Measurements from ENCODE around the gene CLCNKB.
A peak's percentile ranks its signal among the peaks of the same experiment; 100 is the strongest.

CLCNKB gene

DNA sequence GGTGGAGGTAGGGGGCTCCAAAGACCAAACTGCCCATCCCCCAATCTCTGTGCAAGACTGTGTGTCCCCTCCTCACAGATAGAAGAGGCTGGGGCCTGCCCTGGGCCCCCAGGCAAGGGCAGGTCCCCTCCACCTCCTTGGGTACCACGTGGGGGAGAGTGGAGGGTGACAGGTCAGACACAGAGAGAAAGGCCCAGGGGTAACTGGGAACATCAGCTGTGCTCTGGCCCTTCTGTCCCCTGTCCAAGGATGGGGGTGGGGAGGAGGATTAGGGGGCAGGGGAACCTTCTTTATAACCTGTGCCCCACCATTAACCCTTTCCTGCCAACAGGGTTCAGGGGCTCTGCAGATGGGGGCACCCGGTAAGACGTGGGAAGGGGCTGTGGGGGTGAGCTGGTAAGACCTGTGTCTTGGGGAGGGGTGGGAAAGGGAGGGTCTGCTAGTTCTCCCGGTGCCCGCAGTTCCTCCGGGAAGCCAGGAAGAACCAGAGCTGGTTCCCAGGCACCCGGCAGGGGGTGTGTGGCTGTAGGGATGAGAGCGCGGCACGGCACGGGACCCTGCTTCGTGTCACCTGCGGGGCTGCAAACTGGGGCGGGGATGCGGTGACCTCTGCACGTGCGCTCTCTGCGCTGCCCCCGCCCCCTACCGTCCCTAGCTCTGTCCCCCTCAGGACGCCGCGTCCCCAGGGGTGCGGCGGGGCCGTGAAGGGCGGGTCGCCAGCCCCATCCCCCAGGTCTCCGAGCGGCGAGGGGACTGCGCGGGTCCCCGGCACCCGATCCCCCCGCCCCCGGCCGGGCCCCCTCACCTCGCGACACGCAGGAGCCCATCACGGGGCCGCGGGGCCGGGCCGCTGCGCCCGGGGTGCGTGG is 29.3 kb downstream of the CLCNKB start:
- peak in 2 of 56 donors; percentile 16 to 33 for DNase-seq

DNA sequence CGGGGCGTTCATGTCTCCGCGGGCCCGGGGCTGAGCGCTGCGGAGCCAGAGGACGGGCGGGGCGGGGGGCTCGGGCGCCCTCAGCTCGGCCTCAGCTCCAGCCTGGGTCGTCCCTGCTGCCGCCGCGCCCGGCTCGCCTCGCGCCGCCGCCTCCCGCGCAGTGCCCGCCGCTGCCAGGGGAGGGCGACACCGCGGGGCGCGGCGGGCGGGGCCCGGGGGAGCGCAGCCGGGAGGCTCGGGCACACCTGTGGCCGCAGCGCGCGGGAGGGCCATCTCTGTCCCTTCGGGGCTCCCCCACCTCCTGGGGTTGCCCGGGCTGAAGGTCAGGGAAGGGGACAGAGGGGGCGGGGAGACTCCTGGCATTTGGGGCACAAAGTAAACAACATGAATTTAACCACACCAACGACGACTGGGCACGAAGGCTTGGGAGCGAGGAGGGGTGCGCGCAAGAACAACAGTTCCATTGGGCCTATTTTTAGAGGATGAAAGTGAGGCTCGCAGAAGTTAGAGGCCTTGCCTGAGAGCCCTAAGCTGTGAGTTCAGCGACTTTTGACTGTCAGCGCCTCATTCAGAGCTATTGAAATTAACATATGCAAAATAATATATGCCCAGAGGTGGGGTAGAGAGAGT is 30.0 kb downstream of the CLCNKB start, which contains the start of gene FAM131C:
FAM131C (minus strand) TSS at position 162 of the 630 bp plus-strand sequence. CDS start 209 bp downstream, outside the sequence.
- DNase-seq = peak in 8 of 56 donors; percentile 8 to 50 (median 18)

GRCh38 chr1:16074217-16074616 is 30.6 kb downstream of the CLCNKB start:
- DNase-seq = no peak

DNA sequence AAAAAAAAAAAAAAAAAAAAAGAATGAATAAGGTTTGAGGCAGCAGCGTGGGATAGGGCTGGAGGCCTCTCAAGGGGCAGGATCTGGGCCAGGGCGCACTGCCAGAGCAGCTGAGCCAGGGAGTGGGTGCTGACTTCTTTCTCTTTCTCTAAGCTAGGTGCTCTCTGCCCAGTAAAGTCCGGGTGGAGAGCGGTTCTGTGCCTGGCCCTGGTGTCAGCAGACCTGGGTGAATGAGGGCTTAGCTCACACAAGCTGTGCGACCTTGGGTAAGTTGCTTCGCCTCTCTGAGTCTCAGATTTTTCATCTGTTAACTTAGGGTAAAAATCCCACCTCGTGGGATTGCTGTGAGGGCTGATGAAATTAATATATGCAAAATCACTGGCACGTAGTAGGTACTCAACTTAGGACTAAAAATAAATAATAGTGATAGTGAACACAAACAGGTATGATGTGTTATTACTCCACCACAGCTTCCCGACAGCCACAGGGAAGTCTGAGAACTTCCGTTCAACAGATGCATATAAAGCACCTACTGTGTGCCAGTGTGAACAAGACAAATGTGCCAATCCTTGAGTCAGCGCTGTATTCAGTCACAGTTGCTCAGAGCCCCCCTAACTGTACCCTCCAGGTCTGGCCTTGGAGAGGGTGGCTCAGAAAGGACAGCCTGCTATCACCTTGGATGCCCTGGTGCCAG is 31.9 kb downstream of the CLCNKB start:
- peak in 23 of 56 donors; percentile 2 to 70 (median 27) for DNase-seq

GRCh38 chr1:16076031-16076864 is 32.7 kb downstream of the CLCNKB start:
- no peak for DNase-seq

DNA sequence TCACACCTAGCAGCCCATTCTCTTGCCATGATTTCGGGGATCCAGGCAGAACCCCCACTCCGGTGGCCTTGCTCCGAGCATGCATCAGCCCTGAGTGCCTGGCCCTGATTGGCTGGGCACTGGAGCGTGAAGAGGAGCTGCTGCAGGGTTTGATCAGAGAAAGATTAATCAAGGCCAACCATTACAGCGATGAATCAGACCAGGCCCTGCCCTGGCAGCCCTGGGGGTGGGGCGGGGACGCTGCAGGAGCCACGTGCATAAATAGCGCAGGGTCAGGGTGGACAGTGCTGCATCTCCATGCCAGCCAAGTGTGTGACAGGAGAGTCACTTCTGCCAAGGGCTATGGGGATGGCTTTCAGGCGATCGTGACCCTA is 33.3 kb downstream of the CLCNKB start:
- DNase-seq = no peak

GRCh38 chr1:16077406-16078245 is 34.0 kb downstream of the CLCNKB start:
- DNase-seq = no peak

GRCh38 chr1:16078925-16079656 is 35.5 kb downstream of the CLCNKB start:
- peak in 49 of 56 donors; percentile 18 to 88 (median 51) for DNase-seq

GRCh38 chr1:16080422-16081150 is 37.0 kb downstream of the CLCNKB start:
- DNase-seq = no peak

DNA sequence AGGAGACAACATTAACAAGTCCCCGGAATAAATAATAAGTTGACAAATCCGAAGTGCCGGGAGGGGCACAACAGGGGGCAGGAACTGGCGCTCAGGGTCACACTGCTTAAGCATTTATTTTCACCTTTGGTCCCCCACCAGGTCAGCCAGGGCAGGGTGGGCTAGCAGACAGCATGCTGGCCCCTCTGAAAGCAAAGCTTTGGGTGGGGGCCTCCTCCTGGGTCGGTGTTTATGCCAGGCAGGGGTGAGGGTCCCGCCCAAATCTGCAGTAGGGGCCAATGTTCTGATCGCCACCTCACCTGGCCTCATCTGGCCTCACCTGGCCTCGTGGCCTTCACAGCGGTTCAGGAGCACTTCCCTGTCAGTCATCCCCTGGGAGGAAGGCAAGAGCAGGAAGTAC is 38.1 kb downstream of the CLCNKB start:
- no peak for DNase-seq

DNA sequence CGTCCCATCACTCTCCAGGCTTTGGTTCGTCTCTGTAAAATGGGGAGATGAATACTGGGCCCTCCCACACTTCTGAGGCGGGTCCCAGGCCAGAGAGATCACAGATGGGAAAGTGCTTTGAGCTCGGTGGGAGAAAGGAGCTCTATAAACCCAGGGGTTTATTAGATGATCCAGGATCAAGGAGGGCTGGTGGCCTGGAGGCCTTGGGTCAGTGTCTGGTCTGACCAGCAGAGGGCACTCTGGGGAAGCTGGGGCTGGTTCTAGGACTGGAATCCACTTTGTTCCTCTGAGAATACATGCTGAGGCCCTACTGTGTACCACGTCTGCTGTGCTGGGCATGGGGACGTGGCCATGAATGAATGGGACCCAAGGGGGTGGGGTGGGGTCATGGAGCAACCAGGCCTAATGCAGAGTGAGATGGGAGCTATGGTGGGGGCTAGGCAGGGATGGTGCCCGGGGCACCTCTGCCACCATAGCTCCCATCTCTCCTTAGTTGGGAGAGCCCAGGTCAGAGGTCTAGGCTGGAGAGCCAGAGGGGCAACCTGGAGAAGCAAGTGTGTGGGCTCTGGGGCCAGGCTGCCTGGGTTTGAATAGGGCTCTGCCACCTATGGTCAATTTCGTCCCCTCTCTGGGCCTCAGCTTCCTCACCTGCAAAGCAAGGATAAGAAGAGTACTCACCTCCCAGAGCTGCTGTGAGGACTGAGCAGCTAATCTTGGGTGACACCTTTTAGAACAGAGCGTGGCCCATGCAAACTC is 38.9 kb downstream of the CLCNKB start:
- peak in 10 of 56 donors; percentile 10 to 50 (median 20) for DNase-seq

- no peak for DNase-seq
These were observed 39.9 kb downstream of the CLCNKB start for GRCh38 chr1:16083486-16083885.

GRCh38 chr1:16085522-16085921 is 41.9 kb downstream of the CLCNKB start:
- DNase-seq = no peak

- no peak for DNase-seq
These were observed 44.2 kb downstream of the CLCNKB start for GRCh38 chr1:16087733-16088132.

GRCh38 chr1:16088351-16088911 is 44.8 kb downstream of the CLCNKB start:
- DNase-seq = no peak

DNA sequence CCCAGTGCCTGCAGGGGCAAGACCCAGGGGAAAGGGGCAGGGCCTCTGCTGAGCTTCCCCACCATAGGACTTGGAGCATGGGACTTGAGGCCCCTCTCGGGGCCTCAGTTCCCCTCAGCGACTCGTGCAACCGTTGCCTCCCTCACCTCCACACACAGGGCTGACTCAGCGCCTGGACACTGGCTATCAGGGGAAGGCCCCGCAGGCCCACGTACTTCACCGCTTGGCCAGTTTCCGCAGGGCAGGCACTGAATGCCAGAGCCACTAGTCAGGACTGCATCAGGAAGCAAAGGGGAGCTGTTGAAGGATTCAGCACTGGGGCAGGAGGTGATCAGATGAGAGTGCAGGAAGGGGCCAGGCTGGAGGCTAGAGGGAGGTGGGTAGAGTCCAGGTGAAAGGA is 45.4 kb downstream of the CLCNKB start:
- no peak for DNase-seq

GRCh38 chr1:16090076-16090826 is 46.7 kb downstream of the CLCNKB start:
- no peak for DNase-seq

All from nucleus accumbens (tissue), 56 donors.